HCT116 (cell line): ENCODE measurements around the gene BCR. TPM values are rescaled to one million over a fixed set of nuclear protein-coding genes. Genes with fewer than 3 reads are reported as not detected.

ENCODE experiments used
- ATAC-seq: fragments of 200-7000 bp; cut with Tn5 transposase; 2 replicates; pipeline ENCODE4 v1.9.1; 2020; ENCODE audit warnings: mild to moderate bottlenecking, moderate library complexity
- BruUV-seq: library from RNA; stranded (reverse); fragments of 400-500 nt; replicated peaks from 2 replicates; lab custom pipeline; 2021; lab: Mats Ljungman, UMichigan
- CTCF ChIA-PET: fragments of 300-600 bp; sonication (Branson Sonifier 250); formaldehyde crosslinking; loops from one replicate; lab custom pipeline; 2021; ENCODE audit warnings: antibody characterized with exemption; lab: Charles Lee
- POLR2A ChIA-PET: fragments of 300-600, 350-600 bp; sonication (Branson Sonifier 250); formaldehyde crosslinking; loops from one replicate; lab custom pipeline; 2021; ENCODE audit warnings: antibody characterized with exemption; lab: Charles Lee
- RAD21 ChIA-PET, 2 experiments: fragments of 300-600 bp; sonication (Branson Sonifier 250); formaldehyde crosslinking; loops; one replicate each; lab custom pipeline; 2023; ENCODE audit warnings: low total read pairs in 2 of 2; ENCODE audit not compliant: uncharacterized antibody in 2 of 2, unreplicated experiment in 2 of 2, low non-redundant PET in 1 of 2; lab: Charles Lee
- DNase-seq: peaks from one replicate; pipeline ENCODE4 v3.0.0-alpha.2; 2010; ENCODE audit warnings: low read depth, low spot score
- H2AFZ ChIP-seq: fragments of 200-600 bp; shearing (Covaris generic), sonication (generic); 2 replicates; pipeline ENCODE4 v1.6.1; 2017; ENCODE audit warnings: low read depth, mixed run types, mixed read lengths, antibody characterized with exemption, low read length; ENCODE audit not compliant: poor library complexity, severe bottlenecking
- H3K27ac ChIP-seq: 2 replicates; pipeline ENCODE4 v1.5.1; 2012; ENCODE audit warnings: low read depth, low read length
- H3K27me3 ChIP-seq: fragments of 200-600 bp; sonication (generic); 2 replicates; pipeline ENCODE4 v1.6.1; 2016; ENCODE audit warnings: mixed run types, low read length, mixed read lengths; ENCODE audit not compliant: insufficient read depth
- H3K36me3 ChIP-seq, 2 experiments: fragments of 200-500 bp in 1 of 2; fragments of 200-600 bp in 1 of 2; sonication (Bioruptor generic) in 1 of 2; sonication (generic) in 1 of 2; 2 replicates each; pipeline versions ENCODE4 v1.5.1 to v1.6.1; 2014 to 2016; ENCODE audit warnings: low read length in 2 of 2, inconsistent platforms in 1 of 2, mixed read lengths in 1 of 2, mixed run types in 1 of 2; ENCODE audit not compliant: insufficient read depth in 2 of 2, control insufficient read depth in 1 of 2
- H3K4me1 ChIP-seq, 2 experiments: fragments of 200-600 bp in 1 of 2; sonication (generic) in 1 of 2; 2 replicates each; pipeline versions ENCODE4 v1.5.1 to v1.6.1; 2012 to 2017; ENCODE audit warnings: low read length in 2 of 2, inconsistent platforms in 1 of 2, mild to moderate bottlenecking in 1 of 2, mixed read lengths in 1 of 2, mixed run types in 1 of 2, moderate library complexity in 1 of 2; ENCODE audit not compliant: insufficient read depth in 2 of 2, control insufficient read depth in 1 of 2
- H3K4me2 ChIP-seq: fragments of 200-600 bp; sonication (generic); 2 replicates; pipeline ENCODE4 v1.6.1; 2017; ENCODE audit warnings: mixed run types, low read length, mixed read lengths
- H3K4me3 ChIP-seq, 2 experiments: fragments of 200-600 bp in 1 of 2; sonication (generic) in 1 of 2; replicated peaks in 1 of 2; 2 replicates each; pipeline ENCODE4 v1.5.1; 2011 to 2016; ENCODE audit warnings: low read length in 2 of 2, control low read depth in 1 of 2, low read depth in 1 of 2, mild to moderate bottlenecking in 1 of 2, mixed read lengths in 1 of 2, mixed run types in 1 of 2
- H3K79me2 ChIP-seq: fragments of 200-600 bp; sonication (generic); 2 replicates; pipeline ENCODE4 v1.6.1; 2017; ENCODE audit warnings: mild to moderate bottlenecking, mixed run types, low read length, moderate library complexity, mixed read lengths; ENCODE audit not compliant: insufficient read depth
- H3K9ac ChIP-seq: fragments of 200-600 bp; sonication (generic); 2 replicates; pipeline ENCODE4 v1.6.1; 2016; ENCODE audit warnings: low read length, mixed read lengths
- H3K9me2 ChIP-seq: fragments of 200-600 bp; sonication (generic), shearing (Covaris generic); 2 replicates; pipeline ENCODE4 v1.6.1; 2017; ENCODE audit warnings: mixed run types, mild to moderate bottlenecking, moderate library complexity; ENCODE audit not compliant: insufficient read depth
- H3K9me3 ChIP-seq, 2 experiments: fragments of 200-500 bp in 1 of 2; fragments of 200-600 bp in 1 of 2; sonication (Bioruptor generic) in 1 of 2; sonication (generic) in 1 of 2; 2 replicates each; pipeline ENCODE4 v1.6.1; 2014 to 2017; ENCODE audit warnings: low read length in 2 of 2, mixed read lengths in 2 of 2, inconsistent platforms in 1 of 2, low read depth in 1 of 2, mild to moderate bottlenecking in 1 of 2, mixed run types in 1 of 2, moderate library complexity in 1 of 2; ENCODE audit not compliant: control insufficient read depth in 1 of 2, insufficient read depth in 1 of 2
- H4K20me1 ChIP-seq: fragments of 200-600 bp; sonication (generic), shearing (Covaris generic); 2 replicates; pipeline ENCODE4 v1.6.1; 2017; ENCODE audit warnings: mixed run types, mild to moderate bottlenecking, moderate library complexity; ENCODE audit not compliant: insufficient read depth
- ATF3 ChIP-seq: IDR thresholded peaks from 2 replicates; pipeline ENCODE4 v1.6.1; 2012
- CTCF ChIP-seq, 3 experiments: fragments of 200-600 bp in 1 of 3; sonication (generic) in 1 of 3; IDR thresholded peaks in 2 of 3; conservative IDR thresholded peaks in 1 of 3; 2 replicates each; pipeline ENCODE4 v1.5.1; 2012 to 2017; ENCODE audit warnings: low read depth in 2 of 3, low read length in 2 of 3, antibody characterized with exemption in 1 of 3, borderline replicate concordance in 1 of 3, control low read depth in 1 of 3, mild to moderate bottlenecking in 1 of 3, mixed read lengths in 1 of 3, mixed run types in 1 of 3, moderate library complexity in 1 of 3; ENCODE audit not compliant: insufficient read depth in 1 of 3
- EGR1 ChIP-seq: IDR thresholded peaks from 2 replicates; pipeline ENCODE4 v1.6.1; 2012; ENCODE audit warnings: low read depth
- POLR2AphosphoS5 ChIP-seq: IDR thresholded peaks from 2 replicates; pipeline ENCODE4 v1.6.1; 2011; ENCODE audit warnings: mild to moderate bottlenecking, low read depth, low read length, moderate library complexity
- RAD21 ChIP-seq: IDR thresholded peaks from 2 replicates; pipeline ENCODE4 v1.6.1; 2012; ENCODE audit warnings: low read depth, mild to moderate bottlenecking
- SIN3A ChIP-seq: IDR thresholded peaks from 2 replicates; pipeline ENCODE4 v1.6.1; 2012; ENCODE audit warnings: low read depth
- YY1 ChIP-seq: IDR thresholded peaks from 2 replicates; pipeline ENCODE4 v1.6.1; 2011; ENCODE audit warnings: low read length, low read depth, moderate library complexity, mild to moderate bottlenecking; ENCODE audit not compliant: insufficient replicate concordance; ENCODE audit errors: extremely low read depth
- ZBTB33 ChIP-seq: IDR thresholded peaks from 2 replicates; pipeline ENCODE4 v1.6.1; 2011; ENCODE audit warnings: mild to moderate bottlenecking, low read length, moderate library complexity; ENCODE audit not compliant: insufficient replicate concordance; ENCODE audit errors: extremely low read depth
- intact Hi-C: fragments of 100-400 bp; cut with micrococcal nuclease; formaldehyde crosslinking; loops from 2 replicates; pipeline ENCODE4 v1.10.0; 2022
- total RNA-seq: library from RNA; stranded (reverse); gene quantifications from one replicate; pipeline ENCODE4 v1.2.1, GENCODE V29; 2021; ENCODE audit not compliant: unreplicated experiment

The BCR gene
- total RNA-seq, 1 experiment from 2014 or later: 39.7 TPM

GRCh38 chr22:23281406-23282088, 101.2 kb downstream of the BCR start:
- H3K4me2 ChIP-seq: peak overlapping the region; percentile 77
- H3K4me3 ChIP-seq: peak overlapping the region in 1 of 2 experiments; percentile 31; a peak in 1 of 4 replicates
- RAD21 ChIA-PET: interaction anchor here (0.9 to 1.9 kb wide), 4 partner anchors 101 to 322 kb away, joined by 4 to 9 read pairs (median 4); partner anchors contain the start of genes BCR (in 1 of the 2) and RAB36 (in 1 of the 2)
- H3K4me1 ChIP-seq: peaks cover 18 to 23% of the 10 kb centered on the region in 2 experiments
- BruUV-seq: no TSS peak
- POLR2A ChIA-PET: interaction anchor here (0.7 kb wide), 1 partner anchor 100 kb away, joined by 3 read pairs; no protein-coding TSS in a partner anchor
- H3K9me3 ChIP-seq: no peaks in the 10 kb centered on the region
- DNase-seq (peak; percentile 19), ATAC-seq (peak; percentile 85)
- no peak for TF ChIP-seq EGR1
- TF ChIP-seq ATF3: no peak
- no peak for TF ChIP-seq SIN3A
- TF ChIP-seq CTCF (IDR thresholded peaks at IDR 0.05 in 2 of 3, conservative IDR thresholded peaks at IDR 0.05 in 1 of 3; ENCODE audit: borderline replicate concordance in 1 of 3, insufficient read depth in 1 of 3, low read depth in 2 of 3, low read length in 2 of 3): peak; percentile 82 to 87 (median 86)
- no peak for TF ChIP-seq ZBTB33
- TF ChIP-seq POLR2AphosphoS5: no peak
- no peak for TF ChIP-seq YY1
- TF ChIP-seq RAD21: peak; percentile 82
- no peaks in the 10 kb centered on the region for H4K20me1 ChIP-seq
- H3K27ac ChIP-seq: peak overlapping the region; percentile 61
- peak overlapping the region; percentile 41 for H3K9ac ChIP-seq
- H3K79me2 ChIP-seq: no peaks in the 10 kb centered on the region; the same call in 1 of the 2 replicates
- H3K36me3 ChIP-seq: peaks cover 7 to 18% of the 10 kb centered on the region in 2 experiments; a peak in 2 of 4 replicates
- CTCF ChIA-PET: interaction anchor here (0.9 to 2.2 kb wide), 15 partner anchors 8 to 322 kb away, joined by 3 to 59 read pairs (median 7); partner anchors contain the start of genes BCR and RAB36
- no peaks in the 10 kb centered on the region for H3K27me3 ChIP-seq
- intact Hi-C loops: loop anchor here (1.0 to 2.0 kb wide), 2 partner anchors 103 to 323 kb away; no protein-coding TSS in a partner anchor
- no peaks in the 10 kb centered on the region for H3K9me2 ChIP-seq
- H2AFZ ChIP-seq: no peak overlapping the region
